T-helper 2 cell treated with Interferon-gamma antibody and Interleukin-4, amounts not matched to agents 5 μg/mL and 100 μg/mL, for 36 hours (primary cell): ENCODE results near the gene OR6B1.

Source experiments
- DNase-seq: peaks from one replicate; pipeline ENCODE4 v3.0.0; 2021; ENCODE audit warnings: low spot score
- H3K27ac Mint-ChIP-seq: one replicate; pipeline ENCODE4 v1.8.0; 2021; ENCODE audit warnings: mild to moderate bottlenecking, mixed read lengths
- H3K27me3 Mint-ChIP-seq: one replicate; pipeline ENCODE4 v1.8.0; 2021; ENCODE audit warnings: low read depth, mixed read lengths
- H3K36me3 Mint-ChIP-seq: one replicate; pipeline ENCODE4 v1.8.0; 2021; ENCODE audit warnings: low read depth, mixed read lengths
- H3K4me1 Mint-ChIP-seq: one replicate; pipeline ENCODE4 v1.8.0; 2021; ENCODE audit warnings: low read depth, mixed read lengths
- H3K4me3 Mint-ChIP-seq: one replicate; pipeline ENCODE4 v1.8.0; 2022; ENCODE audit warnings: mild to moderate bottlenecking, moderate library complexity, mixed read lengths
- H3K9me3 Mint-ChIP-seq: one replicate; pipeline ENCODE4 v1.8.0; 2021; ENCODE audit warnings: mixed read lengths

Gene OR6B1

DNA sequence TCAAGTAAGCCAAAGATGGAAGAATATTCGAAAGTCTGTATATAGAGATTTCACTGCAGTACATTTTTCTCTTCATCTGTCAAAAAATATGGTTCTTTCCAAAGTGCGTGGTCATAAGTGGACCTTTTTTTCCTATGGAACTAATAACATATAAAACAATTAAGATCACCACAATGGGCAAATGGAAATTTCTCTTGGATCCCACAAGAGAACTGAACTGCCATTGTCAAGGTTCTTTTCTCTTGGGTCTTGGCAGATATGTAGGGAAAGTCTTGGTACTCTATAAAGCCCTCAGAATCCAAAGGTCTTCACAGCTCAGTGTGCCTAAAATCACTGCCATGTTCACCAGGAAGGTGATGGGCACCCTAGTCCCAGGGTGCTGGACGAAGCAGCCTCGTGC lies at the start of gene OR6B1:
Gene OR6B1, plus strand, starts transcription at position 301 of the 400 bp plus-strand sequence. CDS start 3,677 bp downstream, outside the sequence.
- no peaks in the 10 kb centered on the region for H3K36me3 Mint-ChIP-seq
- no peak within 1 kb of the TSS for H3K27ac Mint-ChIP-seq
- H3K4me3 Mint-ChIP-seq, result no peak within 1 kb of the TSS
- peaks cover 3% of the 10 kb centered on the region for H3K27me3 Mint-ChIP-seq
- H3K9me3 Mint-ChIP-seq, result no peaks in the 10 kb centered on the region
- H3K4me1 Mint-ChIP-seq, result no peaks in the 10 kb centered on the region
- DNase-seq, result no peak

GRCh38 chr7:143953421-143953820 lies 46.7 kb upstream of the OR6B1 start:
- no peak for DNase-seq
- Mint-ChIP-seq H3K4me3 (no peak overlapping the region), H3K36me3 (no peaks in the 10 kb centered on the region), H3K4me1 (no peaks in the 10 kb centered on the region), H3K27me3 (peaks cover 12% of the 10 kb centered on the region), H3K9me3 (no peaks in the 10 kb centered on the region), H3K27ac (no peak overlapping the region)

DNA sequence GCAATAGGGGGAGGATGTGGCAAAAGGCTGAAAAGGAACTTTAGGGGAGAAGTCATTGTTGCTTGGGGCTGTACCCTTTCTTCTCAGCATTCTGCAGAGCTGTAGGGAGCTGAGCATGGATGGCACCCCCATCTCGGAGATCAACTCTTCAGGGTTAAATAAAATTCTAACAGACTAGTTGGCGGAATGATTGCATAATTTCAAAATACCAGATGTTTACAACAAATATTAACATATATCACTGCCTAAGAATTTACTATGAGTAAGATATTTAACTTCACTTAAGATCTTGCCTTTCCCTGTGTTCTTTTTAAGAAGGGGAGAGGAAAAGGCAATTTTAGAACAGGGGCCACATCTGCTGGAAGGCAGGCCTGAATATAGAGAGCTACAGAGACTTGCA lies 46.0 kb upstream of the OR6B1 start:
- Mint-ChIP-seq H3K4me1 (no peaks in the 10 kb centered on the region), H3K27me3 (peaks cover 12% of the 10 kb centered on the region), H3K4me3 (no peak overlapping the region), H3K9me3 (no peaks in the 10 kb centered on the region), H3K36me3 (no peaks in the 10 kb centered on the region), H3K27ac (no peak overlapping the region)
- DNase-seq, result no peak

DNA sequence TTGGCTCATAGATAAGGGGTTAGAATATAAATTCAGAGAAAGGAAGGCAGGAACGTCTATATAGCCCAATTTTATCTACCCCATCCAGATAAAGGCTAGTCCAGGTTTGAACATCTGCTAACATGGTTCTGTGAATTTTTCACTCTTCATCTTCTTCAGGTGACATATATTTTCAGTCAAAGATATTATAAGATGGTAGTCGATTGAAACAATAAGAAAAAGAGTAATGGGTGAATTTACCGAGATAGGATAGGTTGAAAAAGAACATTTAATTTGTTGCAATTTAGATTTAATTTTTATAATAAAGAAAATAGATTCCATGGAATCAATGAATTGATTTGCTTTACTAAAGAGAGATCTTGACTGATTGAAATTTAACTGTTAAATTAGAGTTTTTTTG lies 45.6 kb upstream of the OR6B1 start, which contains the start of gene OR2F1:
Gene OR2F1, plus strand, starts transcription at position 301 of the 400 bp plus-strand sequence. CDS start 5,127 bp downstream, outside the sequence.
- H3K36me3 Mint-ChIP-seq, result no peaks in the 10 kb centered on the region
- no peak within 1 kb of the TSS for H3K4me3 Mint-ChIP-seq
- H3K4me1 Mint-ChIP-seq, result no peaks in the 10 kb centered on the region
- no peak within 1 kb of the TSS for H3K27ac Mint-ChIP-seq
- peaks cover 12% of the 10 kb centered on the region for H3K27me3 Mint-ChIP-seq
- no peaks in the 10 kb centered on the region for H3K9me3 Mint-ChIP-seq
- DNase-seq, result no peak

DNA sequence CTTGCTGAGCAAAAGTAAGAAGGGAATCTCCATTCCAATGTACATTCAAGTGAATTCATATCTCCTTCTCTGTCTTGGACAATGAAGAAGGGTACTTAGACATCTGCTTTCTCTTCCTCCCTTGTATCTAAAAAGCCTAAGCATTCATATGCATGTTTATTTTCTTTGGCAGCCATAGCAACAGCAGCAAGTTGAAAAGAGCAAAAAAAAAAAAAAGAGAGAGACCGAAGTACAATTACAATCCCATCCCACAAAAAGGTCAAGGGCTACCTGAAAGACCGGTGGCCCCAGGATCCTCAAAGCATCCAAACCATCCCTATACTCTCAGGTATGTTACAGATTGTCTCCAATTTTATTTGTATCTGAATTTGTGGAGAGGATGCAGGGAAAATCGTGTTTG lies 41.3 kb upstream of the OR6B1 start:
- H3K36me3 Mint-ChIP-seq, result no peaks in the 10 kb centered on the region
- no peak overlapping the region for H3K4me3 Mint-ChIP-seq
- no peak for DNase-seq
- H3K27me3 Mint-ChIP-seq, result peaks cover 11% of the 10 kb centered on the region
- H3K27ac Mint-ChIP-seq, result no peak overlapping the region
- no peaks in the 10 kb centered on the region for H3K4me1 Mint-ChIP-seq
- H3K9me3 Mint-ChIP-seq, result no peaks in the 10 kb centered on the region

GRCh38 chr7:143960813-143961610 lies 39.1 kb upstream of the OR6B1 start:
- Mint-ChIP-seq H3K4me1 (no peaks in the 10 kb centered on the region), H3K36me3 (no peaks in the 10 kb centered on the region), H3K27ac (no peak overlapping the region), H3K27me3 (peaks cover 9% of the 10 kb centered on the region), H3K4me3 (no peak overlapping the region), H3K9me3 (no peaks in the 10 kb centered on the region)
- no peak for DNase-seq

DNA sequence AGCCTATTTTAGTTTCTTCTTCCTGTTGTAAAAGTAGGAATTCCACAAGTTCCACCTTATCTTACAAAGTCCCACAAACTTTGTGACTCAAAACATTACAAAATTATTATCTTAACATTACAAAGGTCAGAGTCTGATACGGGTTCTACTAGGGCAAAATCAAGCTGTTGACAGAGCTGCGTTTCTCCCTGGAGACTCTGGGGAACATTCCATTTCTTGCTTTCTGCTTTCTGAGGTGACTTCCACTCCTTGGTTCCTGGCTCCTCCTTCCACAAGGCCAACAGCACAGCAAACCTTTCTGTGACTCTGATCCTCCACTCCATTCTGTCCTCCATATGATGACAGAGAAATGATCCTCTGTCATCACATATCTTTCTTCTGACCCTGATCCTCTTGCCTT lies 34.8 kb upstream of the OR6B1 start:
- Mint-ChIP-seq H3K27ac (no peak overlapping the region), H3K36me3 (no peaks in the 10 kb centered on the region), H3K27me3 (no peaks in the 10 kb centered on the region), H3K4me3 (no peak overlapping the region), H3K4me1 (no peaks in the 10 kb centered on the region), H3K9me3 (no peaks in the 10 kb centered on the region)
- no peak for DNase-seq

DNA sequence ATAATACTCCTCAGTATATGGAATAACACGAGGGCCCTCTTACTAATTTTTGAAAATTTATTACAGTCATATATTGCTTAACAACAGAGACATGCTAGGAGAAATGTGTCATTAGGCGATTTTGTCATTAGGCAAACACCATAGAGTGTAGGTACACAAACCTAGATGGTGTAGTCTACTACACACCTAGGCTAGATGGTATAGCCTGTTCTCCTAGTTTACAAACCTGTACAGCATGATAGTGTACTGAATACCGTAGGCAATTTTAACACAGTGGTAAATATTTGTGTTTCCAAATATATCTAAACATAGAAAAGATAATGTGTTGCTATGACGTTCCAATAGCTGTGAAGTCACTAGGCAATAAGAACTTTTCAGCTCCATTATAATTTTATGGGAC lies 32.7 kb upstream of the OR6B1 start:
- no peaks in the 10 kb centered on the region for H3K36me3 Mint-ChIP-seq
- H3K9me3 Mint-ChIP-seq, result no peaks in the 10 kb centered on the region
- H3K27ac Mint-ChIP-seq, result no peak overlapping the region
- DNase-seq, result no peak
- H3K4me3 Mint-ChIP-seq, result no peak overlapping the region
- H3K4me1 Mint-ChIP-seq, result no peaks in the 10 kb centered on the region
- no peaks in the 10 kb centered on the region for H3K27me3 Mint-ChIP-seq

- H3K36me3 Mint-ChIP-seq, result no peaks in the 10 kb centered on the region
- no peak overlapping the region for H3K27ac Mint-ChIP-seq
- no peaks in the 10 kb centered on the region for H3K9me3 Mint-ChIP-seq
- no peaks in the 10 kb centered on the region for H3K27me3 Mint-ChIP-seq
- H3K4me3 Mint-ChIP-seq, result no peak overlapping the region
- no peak for DNase-seq
- no peaks in the 10 kb centered on the region for H3K4me1 Mint-ChIP-seq
Measured at GRCh38 chr7:143973870-143974416, 26.2 kb upstream of the OR6B1 start.

- H3K9me3 Mint-ChIP-seq, result no peaks in the 10 kb centered on the region
- H3K27ac Mint-ChIP-seq, result no peak overlapping the region
- H3K4me1 Mint-ChIP-seq, result no peaks in the 10 kb centered on the region
- H3K4me3 Mint-ChIP-seq, result no peak overlapping the region
- DNase-seq, result no peak
- H3K36me3 Mint-ChIP-seq, result no peaks in the 10 kb centered on the region
- no peaks in the 10 kb centered on the region for H3K27me3 Mint-ChIP-seq
Measured at GRCh38 chr7:143974459-143974858, 25.7 kb upstream of the OR6B1 start.

DNA sequence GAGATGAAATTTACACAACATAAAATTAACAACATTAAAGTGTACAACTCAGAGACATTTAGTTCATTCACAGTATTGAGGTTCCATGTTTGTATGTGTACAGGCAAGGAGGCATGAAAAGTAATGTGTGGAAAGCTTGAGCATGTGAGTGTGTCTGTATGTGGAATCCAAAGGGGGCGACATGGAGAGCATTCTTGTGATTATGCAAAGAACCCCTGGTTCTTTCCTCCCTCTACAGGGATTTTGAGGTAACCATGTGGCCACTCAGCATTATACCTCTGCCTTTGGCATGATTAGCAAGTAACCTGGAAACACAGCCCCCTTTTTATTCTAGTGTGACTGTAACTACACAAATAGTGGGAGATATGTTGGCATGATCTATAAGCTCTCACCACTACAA lies 24.5 kb upstream of the OR6B1 start:
- no peaks in the 10 kb centered on the region for H3K36me3 Mint-ChIP-seq
- no peak for DNase-seq
- H3K4me3 Mint-ChIP-seq, result no peak overlapping the region
- no peaks in the 10 kb centered on the region for H3K27me3 Mint-ChIP-seq
- H3K4me1 Mint-ChIP-seq, result no peaks in the 10 kb centered on the region
- H3K9me3 Mint-ChIP-seq, result no peaks in the 10 kb centered on the region
- no peak overlapping the region for H3K27ac Mint-ChIP-seq

DNA sequence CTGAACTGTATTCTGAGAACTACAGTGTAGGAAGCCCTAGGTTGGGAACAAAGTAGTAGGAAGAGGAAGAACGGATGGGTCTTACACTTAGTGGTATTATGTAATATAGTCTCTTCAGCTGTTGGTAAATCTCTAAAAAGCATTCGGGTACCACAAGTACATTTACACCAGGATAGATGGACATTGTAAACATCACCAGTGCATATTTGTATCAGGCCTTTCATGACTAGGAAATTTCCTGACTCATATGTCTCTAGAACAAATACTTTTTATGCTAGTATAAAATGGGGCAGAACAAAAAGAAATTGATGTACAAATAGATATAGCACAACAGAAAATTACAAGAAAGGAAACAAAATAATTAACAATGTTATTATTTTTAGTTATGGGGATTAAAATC lies 21.5 kb upstream of the OR6B1 start:
- H3K4me3 Mint-ChIP-seq, result no peak overlapping the region
- no peaks in the 10 kb centered on the region for H3K9me3 Mint-ChIP-seq
- H3K27ac Mint-ChIP-seq, result no peak overlapping the region
- DNase-seq, result no peak
- no peaks in the 10 kb centered on the region for H3K4me1 Mint-ChIP-seq
- no peaks in the 10 kb centered on the region for H3K27me3 Mint-ChIP-seq
- no peaks in the 10 kb centered on the region for H3K36me3 Mint-ChIP-seq

GRCh38 chr7:143979359-143979758 lies 20.8 kb upstream of the OR6B1 start:
- no peaks in the 10 kb centered on the region for H3K4me1 Mint-ChIP-seq
- H3K36me3 Mint-ChIP-seq, result no peaks in the 10 kb centered on the region
- H3K27me3 Mint-ChIP-seq, result no peaks in the 10 kb centered on the region
- H3K27ac Mint-ChIP-seq, result no peak overlapping the region
- no peaks in the 10 kb centered on the region for H3K9me3 Mint-ChIP-seq
- no peak overlapping the region for H3K4me3 Mint-ChIP-seq
- DNase-seq, result no peak

DNA sequence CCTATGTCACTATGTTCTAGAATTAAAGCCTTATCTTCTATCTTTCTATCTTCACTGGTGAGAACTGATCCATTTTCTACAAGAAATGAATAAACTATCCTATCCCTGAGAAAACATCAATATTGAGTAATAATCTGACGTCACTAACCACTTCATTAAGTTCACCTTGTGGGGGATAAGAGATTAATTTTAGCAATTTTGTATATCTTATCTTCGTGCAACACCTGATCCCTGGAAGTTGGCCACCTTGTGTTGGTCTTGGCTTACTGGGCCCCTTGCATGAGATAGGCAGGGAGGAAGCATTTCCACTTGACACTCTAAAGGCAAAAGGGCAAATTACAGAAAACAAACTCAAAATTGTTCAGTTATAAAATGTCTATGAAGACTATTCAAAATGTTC lies 20.1 kb upstream of the OR6B1 start:
- Mint-ChIP-seq H3K9me3 (no peaks in the 10 kb centered on the region), H3K4me1 (no peaks in the 10 kb centered on the region), H3K27me3 (no peaks in the 10 kb centered on the region)

More for the DNA sequence above, 20.1 kb upstream of the OR6B1 start:
- no peak for DNase-seq
- Mint-ChIP-seq H3K27ac (no peak overlapping the region), H3K4me3 (no peak overlapping the region), H3K36me3 (no peaks in the 10 kb centered on the region)
